GM08714 (cell line): ENCODE results near the gene PHKA2.

Experiments
- H3K4me3 ChIP-seq: fragments of 200-500 bp; sonication (Bioruptor generic); 2 replicates; pipeline ENCODE4 v1.5.1; 2014; ENCODE audit warnings: mild to moderate bottlenecking, low read length, inconsistent platforms
- ZNF274 ChIP-seq: IDR thresholded peaks from 2 replicates; pipeline ENCODE4 v1.6.1; 2012; ENCODE audit warnings: mild to moderate bottlenecking, low read depth, low read length

Gene PHKA2

GRCh38 chrX:18896680-18897544 lies 87.0 kb downstream of the PHKA2 start:
- no peak for TF ChIP-seq ZNF274
- no peak overlapping the region for H3K4me3 ChIP-seq

GRCh38 chrX:18895189-18895951 lies 88.5 kb downstream of the PHKA2 start:
- no peak overlapping the region for H3K4me3 ChIP-seq
- TF ChIP-seq ZNF274: no peak

GRCh38 chrX:18894156-18894555 lies 89.8 kb downstream of the PHKA2 start:
- no peak overlapping the region for H3K4me3 ChIP-seq
- no peak for TF ChIP-seq ZNF274

GRCh38 chrX:18893536-18893935 lies 90.4 kb downstream of the PHKA2 start:
- TF ChIP-seq ZNF274: no peak
- no peak overlapping the region for H3K4me3 ChIP-seq

- TF ChIP-seq ZNF274: no peak
These were observed 91.0 kb downstream of the PHKA2 start for GRCh38 chrX:18892899-18893298.

GRCh38 chrX:18891548-18891945 lies 92.4 kb downstream of the PHKA2 start:
- no peak for TF ChIP-seq ZNF274
- H3K4me3 ChIP-seq: no peak overlapping the region

More at GRCh38 chrX:18892899-18893298, 91.0 kb downstream of the PHKA2 start:
- H3K4me3 ChIP-seq: no peak overlapping the region

GRCh38 chrX:18890724-18891547 lies 93.0 kb downstream of the PHKA2 start:
- no peak for TF ChIP-seq ZNF274
- H3K4me3 ChIP-seq: no peak overlapping the region

GRCh38 chrX:18890049-18890381 lies 93.9 kb downstream of the PHKA2 start:
- no peak overlapping the region for H3K4me3 ChIP-seq
- no peak for TF ChIP-seq ZNF274

GRCh38 chrX:18889346-18890048 lies 94.4 kb downstream of the PHKA2 start:
- H3K4me3 ChIP-seq: no peak overlapping the region
- no peak for TF ChIP-seq ZNF274

GRCh38 chrX:18888281-18888680 lies 95.6 kb downstream of the PHKA2 start:
- no peak overlapping the region for H3K4me3 ChIP-seq
- TF ChIP-seq ZNF274: no peak

- no peak for TF ChIP-seq ZNF274
- no peak overlapping the region for H3K4me3 ChIP-seq
These were observed 96.1 kb downstream of the PHKA2 start for GRCh38 chrX:18887825-18888212.

- H3K4me3 ChIP-seq: no peak overlapping the region; the same call in 1 of the 2 replicates
- TF ChIP-seq ZNF274: no peak
These were observed 96.6 kb downstream of the PHKA2 start for GRCh38 chrX:18887177-18887824.

GRCh38 chrX:18886344-18887161 lies 97.4 kb downstream of the PHKA2 start:
- no peak for TF ChIP-seq ZNF274
- H3K4me3 ChIP-seq: peak overlapping the region; percentile 22; the same call in 1 of the 2 replicates
